GM12892 (cell line): ENCODE results near the gene ST6GAL1.

ENCODE experiments used
- POLR2A ChIP-seq: IDR thresholded peaks from 2 replicates; pipeline ENCODE4 v1.6.1; 2011; ENCODE audit warnings: low read depth, low read length, control low read depth
- POLR2AphosphoS5 ChIP-seq: IDR thresholded peaks from 2 replicates; pipeline ENCODE4 v1.6.1; 2011; ENCODE audit warnings: low read depth, low read length, control low read depth

GRCh38 chr3:186882881-186883685, 47.2 kb upstream of the ST6GAL1 start:
- no peak for TF ChIP-seq POLR2AphosphoS5
- no peak for TF ChIP-seq POLR2A
